ENCODE results near the gene STH.
"Not testable (repeated sequence)": the region's sequence is repeated elsewhere in the genome, so short reads cannot be mapped to it uniquely, and the experiment has no call there.

The STH gene

GRCh38 chr17:45987706-45988105, 11.3 kb upstream of the STH start:
- DNase-seq, result no peak

- DNase-seq, result no peak
Observed at GRCh38 chr17:45989759-45990158, 9.3 kb upstream of the STH start.

GRCh38 chr17:45990886-45991285, 8.2 kb upstream of the STH start:
- no peak for DNase-seq

GRCh38 chr17:45991341-45991740, 7.7 kb upstream of the STH start:
- no peak for DNase-seq

- DNase-seq, result no peak
Observed at GRCh38 chr17:45992175-45992574, 6.9 kb upstream of the STH start.

GRCh38 chr17:45992904-45993303, 6.1 kb upstream of the STH start:
- no peak for DNase-seq

GRCh38 chr17:45993962-45994627, 5.0 kb upstream of the STH start:
- no peak for DNase-seq

GRCh38 chr17:45994987-45995386, 4.1 kb upstream of the STH start:
- no peak for DNase-seq

- no peak for DNase-seq
Observed at GRCh38 chr17:45995627-45996270, 3.3 kb upstream of the STH start.

- DNase-seq, result no peak
Observed at GRCh38 chr17:45996282-45996937, 2.6 kb upstream of the STH start.

GRCh38 chr17:45997166-45997565, 1.9 kb upstream of the STH start:
- no peak for DNase-seq

- no peak for DNase-seq
Observed at GRCh38 chr17:45997624-45998023, 1.4 kb upstream of the STH start.

GRCh38 chr17:45999900-46000290, 845 bp downstream of the STH start:
- no peak for DNase-seq

GRCh38 chr17:46000292-46000691, 1.2 kb downstream of the STH start:
- DNase-seq, result no peak

GRCh38 chr17:46000757-46001156, 1.7 kb downstream of the STH start:
- DNase-seq, result no peak

- DNase-seq, result no peak
Observed at GRCh38 chr17:46001390-46002310, 2.6 kb downstream of the STH start.

- peak; percentile 78 for DNase-seq
Observed at GRCh38 chr17:46002311-46002972, 3.4 kb downstream of the STH start.

GRCh38 chr17:46002973-46003316, 3.9 kb downstream of the STH start:
- no peak for DNase-seq

- DNase-seq, result no peak
Observed at GRCh38 chr17:46003907-46004748, 5.1 kb downstream of the STH start.

GRCh38 chr17:46006082-46006481, 7.0 kb downstream of the STH start:
- not testable (repeated sequence) for DNase-seq

- no peak for DNase-seq
Observed at GRCh38 chr17:46007461-46007965, 8.5 kb downstream of the STH start.

GRCh38 chr17:46008591-46008990, 9.5 kb downstream of the STH start:
- no peak for DNase-seq

Data from stimulated activated CD4-positive, alpha-beta T cell treated with anti-CD3 and anti-CD28 coated beads, Interleukin-15, amount 100 ng/mL, for 24 hours (primary cell).